ENCODE data around the gene TBX10. TPM values are rescaled to one million over a fixed set of nuclear protein-coding genes. Genes with fewer than 3 reads are reported as not detected.
"Not testable (repeated sequence)": the region's sequence is repeated elsewhere in the genome, so short reads cannot be mapped to it uniquely, and the experiment has no call there.

The TBX10 gene
- total RNA-seq (not detected), total RNA-seq (0 to 0.14 (median 0) reads per million in 172 experiments)
- 0.04 TPM for polyA plus RNA-seq (2013, experiment 1 of 2)
- 0.03 TPM for polyA plus RNA-seq (2013, experiment 2 of 2)

- Histone ChIP-seq H3K36me3 (ENCODE audit: insufficient read depth, low read length) (no peaks in the 10 kb centered on the region), H3K27ac (ENCODE audit: low read depth in 1 of 2, low read length in 2 of 2) (no peak within 1 kb of the TSS), H3K4me1 (ENCODE audit: insufficient read depth, low read length) (peaks cover 6% of the 10 kb centered on the region), H3K9me3 (ENCODE audit: control insufficient read depth in 1 of 2, insufficient read depth in 1 of 2, low read length in 2 of 2) (peaks cover 0 to 3% of the 10 kb centered on the region in 2 experiments), H3K4me3 (ENCODE audit: low read length) (no peak within 1 kb of the TSS), H3K27me3 (ENCODE audit: control insufficient read depth in 1 of 2, insufficient read depth in 2 of 2, low read length in 2 of 2) (no peaks in the 10 kb centered on the region)
- Mint-ChIP-seq H3K4me3 (no peak within 1 kb of the TSS), H3K9me3 (no peaks in the 10 kb centered on the region), H3K27me3 (no peaks in the 10 kb centered on the region), H3K27ac (no peak within 1 kb of the TSS), H3K36me3 (ENCODE audit: low read depth) (no peaks in the 10 kb centered on the region), H3K4me1 (ENCODE audit: low read depth) (no peaks in the 10 kb centered on the region)
- TF ChIP-seq, protein P1, sequence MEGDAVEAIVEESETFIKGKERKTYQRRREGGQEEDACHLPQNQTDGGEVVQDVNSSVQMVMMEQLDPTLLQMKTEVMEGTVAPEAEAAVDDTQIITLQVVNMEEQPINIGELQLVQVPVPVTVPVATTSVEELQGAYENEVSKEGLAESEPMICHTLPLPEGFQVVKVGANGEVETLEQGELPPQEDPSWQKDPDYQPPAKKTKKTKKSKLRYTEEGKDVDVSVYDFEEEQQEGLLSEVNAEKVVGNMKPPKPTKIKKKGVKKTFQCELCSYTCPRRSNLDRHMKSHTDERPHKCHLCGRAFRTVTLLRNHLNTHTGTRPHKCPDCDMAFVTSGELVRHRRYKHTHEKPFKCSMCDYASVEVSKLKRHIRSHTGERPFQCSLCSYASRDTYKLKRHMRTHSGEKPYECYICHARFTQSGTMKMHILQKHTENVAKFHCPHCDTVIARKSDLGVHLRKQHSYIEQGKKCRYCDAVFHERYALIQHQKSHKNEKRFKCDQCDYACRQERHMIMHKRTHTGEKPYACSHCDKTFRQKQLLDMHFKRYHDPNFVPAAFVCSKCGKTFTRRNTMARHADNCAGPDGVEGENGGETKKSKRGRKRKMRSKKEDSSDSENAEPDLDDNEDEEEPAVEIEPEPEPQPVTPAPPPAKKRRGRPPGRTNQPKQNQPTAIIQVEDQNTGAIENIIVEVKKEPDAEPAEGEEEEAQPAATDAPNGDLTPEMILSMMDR (IDR thresholded peaks at IDR 0.05), result no peak
- no peak for ATAC-seq (ENCODE audit: poor library complexity)
- intact Hi-C loops (cut with DNase I, micrococcal nuclease), result no loop called here
- ChIA-PET POLR2A (interaction anchor here (1.1 kb wide), 1 partner anchor 9 kb away, joined by 4 read pairs; no protein-coding TSS in a partner anchor), CTCF (interaction anchor here (1.4 to 2.5 kb wide), 2 partner anchors 10 to 20 kb away, joined by 4 to 7 read pairs; partner anchors contain the start of gene NUDT8)
- no peak for DNase-seq
Measured at GRCh38 chr11:67639438-67639859, at the start of gene TBX10. TBX10 (minus strand) TSS chr11:67639763; CDS start chr11:67639472, 291 bp downstream.

GRCh38 chr11:67689178-67689577 lies 49.6 kb upstream of the TBX10 start:
- peaks cover 33% of the 10 kb centered on the region for H3K27me3 Mint-ChIP-seq
- TF ChIP-seq, protein P1 (IDR thresholded peaks at IDR 0.05), result no peak
- H3K4me1 ChIP-seq (ENCODE audit: insufficient read depth, low read length), result no peaks in the 10 kb centered on the region
- no peak overlapping the region for H3K4me3 Mint-ChIP-seq
- peaks cover 3 to 18% of the 10 kb centered on the region in 2 experiments for H3K27me3 ChIP-seq (ENCODE audit: control insufficient read depth in 1 of 2, insufficient read depth in 2 of 2, low read length in 2 of 2)
- H3K27ac Mint-ChIP-seq, result no peak overlapping the region
- no peak overlapping the region for H3K4me3 ChIP-seq (ENCODE audit: low read length)
- ATAC-seq (ENCODE audit: poor library complexity) (no peak), DNase-seq (no peak)
- no peaks in the 10 kb centered on the region for H3K36me3 ChIP-seq (ENCODE audit: insufficient read depth, low read length)
- no peaks in the 10 kb centered on the region for H3K36me3 Mint-ChIP-seq (ENCODE audit: low read depth)
- intact Hi-C loops (cut with DNase I, micrococcal nuclease), result no loop called here
- H3K9me3 ChIP-seq (ENCODE audit: control insufficient read depth in 1 of 2, insufficient read depth in 1 of 2, low read length in 2 of 2), result no peaks in the 10 kb centered on the region
- ChIA-PET CTCF (no interaction called here), POLR2A (no interaction called here)
- H3K9me3 Mint-ChIP-seq, result no peaks in the 10 kb centered on the region
- H3K27ac ChIP-seq (ENCODE audit: low read depth in 1 of 2, low read length in 2 of 2), result no peak overlapping the region
- H3K4me1 Mint-ChIP-seq (ENCODE audit: low read depth), result no peaks in the 10 kb centered on the region

DNA sequence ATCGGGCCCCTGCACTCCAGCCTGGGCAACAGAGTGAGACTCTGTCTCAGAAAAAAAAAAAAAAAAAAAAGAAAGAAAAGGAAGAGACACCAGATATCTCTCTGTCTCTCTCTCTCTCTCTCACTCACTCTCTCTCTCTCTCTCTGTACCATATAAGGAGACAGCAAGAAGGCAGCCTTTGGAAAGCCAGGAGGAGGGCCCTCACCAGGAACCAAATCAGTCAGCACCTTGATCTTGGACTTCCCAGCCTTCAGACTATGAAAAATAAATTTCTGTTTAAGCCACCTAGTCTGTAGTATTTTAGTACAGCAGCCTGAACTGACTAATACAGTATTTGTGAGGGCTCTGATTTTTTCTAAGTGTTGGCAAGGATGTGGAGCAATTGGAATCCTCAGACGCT lies 48.4 kb upstream of the TBX10 start:
- no peak overlapping the region for H3K27ac Mint-ChIP-seq
- no peaks in the 10 kb centered on the region for H3K4me1 Mint-ChIP-seq (ENCODE audit: low read depth)
- DNase-seq, result no peak
- Histone ChIP-seq H3K4me1 (ENCODE audit: insufficient read depth, low read length) (no peaks in the 10 kb centered on the region), H3K27me3 (ENCODE audit: control insufficient read depth in 1 of 2, insufficient read depth in 2 of 2, low read length in 2 of 2) (peaks cover 3 to 18% of the 10 kb centered on the region in 2 experiments), H3K9me3 (ENCODE audit: control insufficient read depth in 1 of 2, insufficient read depth in 1 of 2, low read length in 2 of 2) (no peaks in the 10 kb centered on the region), H3K4me3 (ENCODE audit: low read length) (no peak overlapping the region), H3K36me3 (ENCODE audit: insufficient read depth, low read length) (no peaks in the 10 kb centered on the region), H3K27ac (ENCODE audit: low read depth in 1 of 2, low read length in 2 of 2) (no peak overlapping the region)
- no peaks in the 10 kb centered on the region for H3K36me3 Mint-ChIP-seq (ENCODE audit: low read depth)
- ATAC-seq (ENCODE audit: poor library complexity), result no peak
- intact Hi-C loops (cut with DNase I, micrococcal nuclease), result no loop called here
- peaks cover 33% of the 10 kb centered on the region for H3K27me3 Mint-ChIP-seq
- TF ChIP-seq, protein P1 (IDR thresholded peaks at IDR 0.05), result no peak
- no peak overlapping the region for H3K4me3 Mint-ChIP-seq
- no peaks in the 10 kb centered on the region for H3K9me3 Mint-ChIP-seq
- ChIA-PET CTCF (no interaction called here), POLR2A (no interaction called here)

DNA sequence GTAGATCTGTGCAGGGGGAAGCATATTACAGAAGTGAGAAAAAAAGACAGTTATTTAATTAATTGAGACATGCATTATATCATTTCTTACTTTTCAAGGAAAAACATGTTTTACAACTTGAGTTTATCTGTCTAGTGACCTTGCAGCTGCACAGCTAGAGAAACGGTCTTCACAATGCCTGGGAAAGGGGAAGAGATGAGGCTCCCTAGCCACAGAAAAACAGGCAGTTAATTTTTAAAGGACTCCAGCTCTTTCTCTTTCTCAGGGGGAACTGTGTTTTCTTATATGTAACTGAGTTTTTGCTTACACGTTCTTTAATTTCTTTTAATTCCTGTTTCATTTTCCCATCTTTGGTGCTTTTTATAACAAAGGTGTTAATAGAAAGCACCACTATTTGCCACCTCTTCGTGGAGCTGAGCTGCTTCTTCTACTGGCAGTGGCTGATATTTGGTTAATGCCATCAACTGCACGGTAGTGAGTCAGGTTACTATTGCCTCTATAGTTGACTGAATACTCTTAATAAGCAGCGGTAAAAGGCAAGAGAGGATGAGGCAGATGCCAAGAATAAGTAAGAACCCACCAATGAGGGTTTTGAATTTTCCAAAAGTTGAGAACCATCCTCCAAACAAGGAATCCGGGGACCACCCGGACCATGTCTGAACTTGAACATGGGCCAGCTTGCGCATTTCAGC lies 46.2 kb upstream of the TBX10 start:
- H3K4me1 Mint-ChIP-seq (ENCODE audit: low read depth); H3K9me3 ChIP-seq (ENCODE audit: control insufficient read depth in 1 of 2, insufficient read depth in 1 of 2, low read length in 2 of 2); H3K27ac Mint-ChIP-seq; DNase-seq; POLR2A ChIA-PET; H3K36me3 Mint-ChIP-seq (ENCODE audit: low read depth); H3K27ac ChIP-seq (ENCODE audit: low read depth in 1 of 2, low read length in 2 of 2); H3K9me3 Mint-ChIP-seq; H3K4me3 Mint-ChIP-seq; H3K4me1 ChIP-seq (ENCODE audit: insufficient read depth, low read length); ATAC-seq (ENCODE audit: poor library complexity); H3K4me3 ChIP-seq (ENCODE audit: low read length); H3K36me3 ChIP-seq (ENCODE audit: insufficient read depth, low read length); intact Hi-C loops (cut with DNase I, micrococcal nuclease): not testable (repeated sequence)
- H3K27me3 Mint-ChIP-seq, result peaks cover 28% of the 10 kb centered on the region
- peaks cover 3 to 18% of the 10 kb centered on the region in 2 experiments for H3K27me3 ChIP-seq (ENCODE audit: control insufficient read depth in 1 of 2, insufficient read depth in 2 of 2, low read length in 2 of 2)
- CTCF ChIA-PET, result interaction anchor here (0.7 kb wide), 1 partner anchor 34 kb away, joined by 3 read pairs; no protein-coding TSS in a partner anchor

- H3K4me1 Mint-ChIP-seq (ENCODE audit: low read depth); intact Hi-C loops (cut with DNase I, micrococcal nuclease); H3K27me3 ChIP-seq (ENCODE audit: control insufficient read depth in 1 of 2, insufficient read depth in 2 of 2, low read length in 2 of 2); H3K9me3 ChIP-seq (ENCODE audit: control insufficient read depth in 1 of 2, insufficient read depth in 1 of 2, low read length in 2 of 2); H3K9me3 Mint-ChIP-seq; ATAC-seq (ENCODE audit: poor library complexity); H3K36me3 Mint-ChIP-seq (ENCODE audit: low read depth); CTCF ChIA-PET; H3K27ac ChIP-seq (ENCODE audit: low read depth in 1 of 2, low read length in 2 of 2); H3K4me3 Mint-ChIP-seq; DNase-seq; H3K4me1 ChIP-seq (ENCODE audit: insufficient read depth, low read length); H3K4me3 ChIP-seq (ENCODE audit: low read length); POLR2A ChIA-PET; H3K36me3 ChIP-seq (ENCODE audit: insufficient read depth, low read length); H3K27ac Mint-ChIP-seq: not testable (repeated sequence)
- peaks cover 11% of the 10 kb centered on the region for H3K27me3 Mint-ChIP-seq
Measured at GRCh38 chr11:67682126-67683034, 42.8 kb upstream of the TBX10 start.

Measured in CD4-positive, alpha-beta T cell (primary cell).